ENCODE data around the gene ACP3.
A peak's percentile ranks its signal among the peaks of the same experiment; 100 is the strongest.

ACP3 gene

GRCh38 chr3:132321304-132321703, 4.1 kb downstream of the ACP3 start:
- DNase-seq: no peak

GRCh38 chr3:132325103-132325606, 7.9 kb downstream of the ACP3 start:
- no peak for DNase-seq

- no peak for DNase-seq
These were observed 8.4 kb downstream of the ACP3 start for GRCh38 chr3:132325634-132326033.

- peak in 1 of 2 experiments; percentile 11 for DNase-seq
These were observed 9.0 kb downstream of the ACP3 start for GRCh38 chr3:132326251-132326650.

- no peak for DNase-seq
These were observed 14.9 kb downstream of the ACP3 start for GRCh38 chr3:132332082-132332481.

GRCh38 chr3:132332508-132332907, 15.3 kb downstream of the ACP3 start:
- DNase-seq: no peak

GRCh38 chr3:132341746-132342145, 24.5 kb downstream of the ACP3 start:
- no peak for DNase-seq

GRCh38 chr3:132342183-132342582, 25.0 kb downstream of the ACP3 start:
- DNase-seq: peak in 1 of 2 experiments; percentile 28

- no peak for DNase-seq
These were observed 25.4 kb downstream of the ACP3 start for GRCh38 chr3:132342610-132343009.

- peak; percentile 69 to 78 for DNase-seq
These were observed 25.9 kb downstream of the ACP3 start for GRCh38 chr3:132343018-132343612.

- no peak for DNase-seq
These were observed 27.6 kb downstream of the ACP3 start for GRCh38 chr3:132344666-132345280.

GRCh38 chr3:132346841-132347736, 29.9 kb downstream of the ACP3 start:
- peak; percentile 7 to 33 for DNase-seq

GRCh38 chr3:132347811-132348210, 30.6 kb downstream of the ACP3 start:
- no peak for DNase-seq

GRCh38 chr3:132348531-132348930, 31.3 kb downstream of the ACP3 start:
- no peak for DNase-seq

GRCh38 chr3:132350814-132351213, 33.6 kb downstream of the ACP3 start:
- no peak for DNase-seq

- no peak for DNase-seq
These were observed 34.1 kb downstream of the ACP3 start for GRCh38 chr3:132351222-132351806.

- DNase-seq: peak; percentile 74 to 79
These were observed 35.4 kb downstream of the ACP3 start for GRCh38 chr3:132352556-132353143.

- DNase-seq: no peak
These were observed 37.9 kb downstream of the ACP3 start for GRCh38 chr3:132354916-132355702.

GRCh38 chr3:132356568-132356967, 39.4 kb downstream of the ACP3 start:
- no peak for DNase-seq

GRCh38 chr3:132360717-132361116, 43.5 kb downstream of the ACP3 start:
- DNase-seq: no peak

GRCh38 chr3:132362329-132362728, 45.1 kb downstream of the ACP3 start:
- no peak for DNase-seq

GRCh38 chr3:132368515-132368914, 51.3 kb downstream of the ACP3 start:
- DNase-seq: no peak

All from NCI-H2081 (cell line).